ENCODE measurements around the gene RALB.

Gene RALB

GRCh38 chr2:120301284-120301683 lies 48.6 kb downstream of the RALB start:
- in situ Hi-C loops (cut with HindIII; ENCODE audit: low sequenced_read_pairs): no loop called here
- H3K4me3 ChIP-seq (ENCODE audit: low read depth, low read length): no peak overlapping the region
- DNase-seq (ENCODE audit: low read depth): no peak
- no peak for TF ChIP-seq CTCF (IDR thresholded peaks at IDR 0.05; ENCODE audit: low read depth, low read length, missing control alignments)

GRCh38 chr2:120302301-120302700 lies 49.6 kb downstream of the RALB start:
- no peak for TF ChIP-seq CTCF (IDR thresholded peaks at IDR 0.05; ENCODE audit: low read depth, low read length, missing control alignments)
- no peak for DNase-seq (ENCODE audit: low read depth)
- H3K4me3 ChIP-seq (ENCODE audit: low read depth, low read length): no peak overlapping the region
- in situ Hi-C loops (cut with HindIII; ENCODE audit: low sequenced_read_pairs): no loop called here

- no peak for TF ChIP-seq CTCF (IDR thresholded peaks at IDR 0.05; ENCODE audit: low read depth, low read length, missing control alignments)
- no peak for DNase-seq (ENCODE audit: low read depth)
- no peak overlapping the region for H3K4me3 ChIP-seq (ENCODE audit: low read depth, low read length)
- in situ Hi-C loops (cut with HindIII; ENCODE audit: low sequenced_read_pairs): no loop called here
These were observed 50.5 kb downstream of the RALB start for GRCh38 chr2:120303177-120303576.

GRCh38 chr2:120305296-120305695 lies 52.6 kb downstream of the RALB start:
- peak; percentile 41 for TF ChIP-seq CTCF (IDR thresholded peaks at IDR 0.05; ENCODE audit: low read depth, low read length, missing control alignments)
- H3K4me3 ChIP-seq (ENCODE audit: low read depth, low read length): no peak overlapping the region
- no peak for DNase-seq (ENCODE audit: low read depth)
- in situ Hi-C loops (cut with HindIII; ENCODE audit: low sequenced_read_pairs): no loop called here

- in situ Hi-C loops (cut with HindIII; ENCODE audit: low sequenced_read_pairs): no loop called here
- TF ChIP-seq CTCF (IDR thresholded peaks at IDR 0.05; ENCODE audit: low read depth, low read length, missing control alignments): no peak
These were observed 53.4 kb downstream of the RALB start for GRCh38 chr2:120305937-120306490.

GRCh38 chr2:120307482-120307881 lies 54.8 kb downstream of the RALB start:
- no peak for DNase-seq (ENCODE audit: low read depth)
- TF ChIP-seq CTCF (IDR thresholded peaks at IDR 0.05; ENCODE audit: low read depth, low read length, missing control alignments): no peak
- in situ Hi-C loops (cut with HindIII; ENCODE audit: low sequenced_read_pairs): no loop called here
- H3K4me3 ChIP-seq (ENCODE audit: low read depth, low read length): no peak overlapping the region

More at GRCh38 chr2:120305937-120306490, 53.4 kb downstream of the RALB start:
- no peak overlapping the region for H3K4me3 ChIP-seq (ENCODE audit: low read depth, low read length)
- no peak for DNase-seq (ENCODE audit: low read depth)

Measured in astrocyte of the cerebellum (primary cell).